ENCODE data around the gene EPB41L4B.

Gene EPB41L4B

GRCh38 chr9:109270971-109271925 is 49.6 kb downstream of the EPB41L4B start:
- DNase-seq (ENCODE audit: low read depth) = no peak
- no peak overlapping the region for H3K4me3 ChIP-seq (ENCODE audit: low read depth, low read length)
- in situ Hi-C loops (cut with HindIII; ENCODE audit: low sequenced_read_pairs) = no loop called here
- no peak for TF ChIP-seq CTCF (IDR thresholded peaks at IDR 0.05; ENCODE audit: low read depth, low read length, missing control alignments)

GRCh38 chr9:109270441-109270840 is 50.4 kb downstream of the EPB41L4B start:
- no peak overlapping the region for H3K4me3 ChIP-seq (ENCODE audit: low read depth, low read length)
- in situ Hi-C loops (cut with HindIII; ENCODE audit: low sequenced_read_pairs) = no loop called here
- DNase-seq (ENCODE audit: low read depth) = no peak
- TF ChIP-seq CTCF (IDR thresholded peaks at IDR 0.05; ENCODE audit: low read depth, low read length, missing control alignments) = no peak

- no peak overlapping the region for H3K4me3 ChIP-seq (ENCODE audit: low read depth, low read length)
- DNase-seq (ENCODE audit: low read depth) = no peak
- in situ Hi-C loops (cut with HindIII; ENCODE audit: low sequenced_read_pairs) = no loop called here
- TF ChIP-seq CTCF (IDR thresholded peaks at IDR 0.05; ENCODE audit: low read depth, low read length, missing control alignments) = no peak
Observed at GRCh38 chr9:109269839-109270238, 51.0 kb downstream of the EPB41L4B start.

GRCh38 chr9:109269081-109269480 is 51.8 kb downstream of the EPB41L4B start:
- H3K4me3 ChIP-seq (ENCODE audit: low read depth, low read length) = no peak overlapping the region
- no peak for DNase-seq (ENCODE audit: low read depth)
- in situ Hi-C loops (cut with HindIII; ENCODE audit: low sequenced_read_pairs) = no loop called here
- no peak for TF ChIP-seq CTCF (IDR thresholded peaks at IDR 0.05; ENCODE audit: low read depth, low read length, missing control alignments)

- in situ Hi-C loops (cut with HindIII; ENCODE audit: low sequenced_read_pairs) = no loop called here
- no peak for DNase-seq (ENCODE audit: low read depth)
- no peak for TF ChIP-seq CTCF (IDR thresholded peaks at IDR 0.05; ENCODE audit: low read depth, low read length, missing control alignments)
- no peak overlapping the region for H3K4me3 ChIP-seq (ENCODE audit: low read depth, low read length)
Observed at GRCh38 chr9:109267555-109267954, 53.3 kb downstream of the EPB41L4B start.

GRCh38 chr9:109264877-109265587 is 55.8 kb downstream of the EPB41L4B start:
- TF ChIP-seq CTCF (IDR thresholded peaks at IDR 0.05; ENCODE audit: low read depth, low read length, missing control alignments) = no peak
- DNase-seq (ENCODE audit: low read depth) = no peak
- no peak overlapping the region for H3K4me3 ChIP-seq (ENCODE audit: low read depth, low read length)
- in situ Hi-C loops (cut with HindIII; ENCODE audit: low sequenced_read_pairs) = no loop called here

Data from astrocyte of the cerebellum (primary cell).